ENCODE results near the gene STK39. TPM values are rescaled to one million over a fixed set of nuclear protein-coding genes. Genes with fewer than 3 reads are reported as not detected.
A peak's percentile ranks its signal among the peaks of the same experiment; 100 is the strongest.

The STK39 gene
- total RNA-seq, 1 experiment from 2014 or later: 15.9 TPM

GRCh38 chr2:168224346-168224745, 23.0 kb downstream of the STK39 start:
- intact Hi-C loops (cut with micrococcal nuclease; ENCODE audit: unreplicated experiment): no loop called here
- no peak for DNase-seq (ENCODE audit: low spot score)
- ChIA-PET CTCF (no interaction called here), POLR2A (ENCODE audit: low non-redundant PET) (no interaction called here)
- Histone ChIP-seq H3K4me3 (ENCODE audit: low read depth, low read length, poor library complexity, severe bottlenecking) (no peak overlapping the region), H3K27me3 (replicated peaks; ENCODE audit: insufficient read depth, low read depth, low read length, poor library complexity) (no peaks in the 10 kb centered on the region), H3K4me1 (ENCODE audit: insufficient read depth, low read length, poor library complexity, severe bottlenecking) (peaks cover 10% of the 10 kb centered on the region), H3K36me3 (ENCODE audit: insufficient read depth, low read length, poor library complexity, severe bottlenecking) (no peaks in the 10 kb centered on the region), H3K9me3 (ENCODE audit: low read depth, low read length, poor library complexity, severe bottlenecking) (no peaks in the 10 kb centered on the region), H3K27ac (ENCODE audit: low read depth, low read length, poor library complexity, severe bottlenecking) (no peak overlapping the region)
- no TSS peak for BruUV-seq (replicated peaks)
- TF ChIP-seq, protein P1, sequence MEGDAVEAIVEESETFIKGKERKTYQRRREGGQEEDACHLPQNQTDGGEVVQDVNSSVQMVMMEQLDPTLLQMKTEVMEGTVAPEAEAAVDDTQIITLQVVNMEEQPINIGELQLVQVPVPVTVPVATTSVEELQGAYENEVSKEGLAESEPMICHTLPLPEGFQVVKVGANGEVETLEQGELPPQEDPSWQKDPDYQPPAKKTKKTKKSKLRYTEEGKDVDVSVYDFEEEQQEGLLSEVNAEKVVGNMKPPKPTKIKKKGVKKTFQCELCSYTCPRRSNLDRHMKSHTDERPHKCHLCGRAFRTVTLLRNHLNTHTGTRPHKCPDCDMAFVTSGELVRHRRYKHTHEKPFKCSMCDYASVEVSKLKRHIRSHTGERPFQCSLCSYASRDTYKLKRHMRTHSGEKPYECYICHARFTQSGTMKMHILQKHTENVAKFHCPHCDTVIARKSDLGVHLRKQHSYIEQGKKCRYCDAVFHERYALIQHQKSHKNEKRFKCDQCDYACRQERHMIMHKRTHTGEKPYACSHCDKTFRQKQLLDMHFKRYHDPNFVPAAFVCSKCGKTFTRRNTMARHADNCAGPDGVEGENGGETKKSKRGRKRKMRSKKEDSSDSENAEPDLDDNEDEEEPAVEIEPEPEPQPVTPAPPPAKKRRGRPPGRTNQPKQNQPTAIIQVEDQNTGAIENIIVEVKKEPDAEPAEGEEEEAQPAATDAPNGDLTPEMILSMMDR (conservative IDR thresholded peaks at IDR 0.05; ENCODE audit: low read depth, low read length): no peak
- TF ChIP-seq EZH2 (IDR thresholded peaks at IDR 0.05; ENCODE audit: borderline replicate concordance, low read depth, low read length, poor library complexity, severe bottlenecking): no peak

DNA sequence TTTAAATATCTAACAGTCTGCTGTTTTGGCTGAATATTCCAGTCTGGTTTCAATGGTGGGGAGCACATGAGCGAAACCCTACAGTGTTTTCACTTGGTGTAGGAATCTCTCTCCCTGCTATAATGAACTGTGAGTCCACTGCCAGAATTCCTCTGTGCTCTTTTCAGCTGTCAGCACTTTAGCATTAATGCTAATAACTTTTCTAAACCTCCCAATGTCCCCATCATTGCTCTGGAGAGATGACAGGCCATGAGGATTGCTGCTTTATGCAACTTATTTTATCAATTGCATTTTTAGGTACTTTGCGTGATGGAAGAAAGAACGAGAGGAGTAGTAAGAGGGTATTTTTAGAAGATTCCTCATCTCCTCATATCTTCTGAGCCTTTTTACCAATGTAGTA, 25.3 kb downstream of the STK39 start:
- TF ChIP-seq EZH2 (IDR thresholded peaks at IDR 0.05; ENCODE audit: borderline replicate concordance, low read depth, low read length, poor library complexity, severe bottlenecking): no peak
- TF ChIP-seq, protein P1 (conservative IDR thresholded peaks at IDR 0.05; ENCODE audit: low read depth, low read length): no peak
- H3K36me3 ChIP-seq (ENCODE audit: insufficient read depth, low read length, poor library complexity, severe bottlenecking): no peaks in the 10 kb centered on the region
- DNase-seq (ENCODE audit: low spot score): no peak
- CTCF ChIA-PET: no interaction called here
- H3K9me3 ChIP-seq (ENCODE audit: low read depth, low read length, poor library complexity, severe bottlenecking): no peaks in the 10 kb centered on the region
- POLR2A ChIA-PET (ENCODE audit: low non-redundant PET): no interaction called here
- no peak overlapping the region for H3K4me3 ChIP-seq (ENCODE audit: low read depth, low read length, poor library complexity, severe bottlenecking)
- H3K27me3 ChIP-seq (replicated peaks; ENCODE audit: insufficient read depth, low read depth, low read length, poor library complexity): no peaks in the 10 kb centered on the region
- no peak overlapping the region for H3K27ac ChIP-seq (ENCODE audit: low read depth, low read length, poor library complexity, severe bottlenecking)
- no TSS peak for BruUV-seq (replicated peaks)
- intact Hi-C loops (cut with micrococcal nuclease; ENCODE audit: unreplicated experiment): no loop called here
- H3K4me1 ChIP-seq (ENCODE audit: insufficient read depth, low read length, poor library complexity, severe bottlenecking): peaks cover 10% of the 10 kb centered on the region

DNA sequence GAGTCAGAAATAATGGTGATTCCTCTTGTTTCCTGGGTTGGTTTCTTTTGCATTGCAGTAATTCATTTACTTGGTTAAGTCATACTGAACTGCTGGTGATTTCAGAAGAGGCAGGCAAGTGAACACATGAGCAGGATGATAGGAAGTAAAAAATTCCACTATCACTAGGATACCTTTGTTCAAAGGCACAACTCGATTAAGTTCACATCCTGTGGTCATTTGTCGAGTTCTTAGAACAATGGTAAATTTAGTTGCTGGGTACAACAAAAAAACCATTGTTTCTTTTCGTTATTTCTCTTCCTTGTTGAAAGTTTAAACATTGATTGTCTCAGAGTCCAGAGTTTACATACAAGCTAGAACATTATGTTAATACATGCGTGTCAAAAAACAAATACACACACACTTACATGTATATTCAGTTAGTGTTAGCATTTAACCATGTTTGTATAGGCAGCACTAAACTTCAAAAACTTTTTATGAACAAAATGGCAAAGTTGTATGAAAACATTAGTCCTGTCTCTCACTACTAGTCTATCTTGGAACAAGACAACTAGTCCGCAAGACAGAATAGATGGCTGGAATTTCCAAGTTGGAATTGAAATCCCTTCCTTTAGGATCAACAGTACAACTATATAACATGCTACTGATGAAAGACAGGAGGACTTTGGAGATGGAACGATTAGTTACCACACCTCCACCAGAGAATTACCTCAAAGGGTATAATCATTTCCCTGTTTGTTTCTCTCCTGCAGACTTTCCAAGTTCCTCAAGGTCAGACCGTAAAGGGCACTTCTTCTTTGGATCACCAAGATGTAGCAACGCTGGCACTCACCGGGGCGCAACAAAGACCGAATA, 26.2 kb downstream of the STK39 start:
- no peak overlapping the region for H3K27ac ChIP-seq (ENCODE audit: low read depth, low read length, poor library complexity, severe bottlenecking)
- H3K4me1 ChIP-seq (ENCODE audit: insufficient read depth, low read length, poor library complexity, severe bottlenecking): peaks cover 10% of the 10 kb centered on the region
- TF ChIP-seq, protein P1 (conservative IDR thresholded peaks at IDR 0.05; ENCODE audit: low read depth, low read length): no peak
- TF ChIP-seq EZH2 (IDR thresholded peaks at IDR 0.05; ENCODE audit: borderline replicate concordance, low read depth, low read length, poor library complexity, severe bottlenecking): no peak
- DNase-seq (ENCODE audit: low spot score): peak; percentile 45
- no TSS peak for BruUV-seq (replicated peaks)
- POLR2A ChIA-PET (ENCODE audit: low non-redundant PET): no interaction called here
- H3K9me3 ChIP-seq (ENCODE audit: low read depth, low read length, poor library complexity, severe bottlenecking): no peaks in the 10 kb centered on the region
- H3K4me3 ChIP-seq (ENCODE audit: low read depth, low read length, poor library complexity, severe bottlenecking): no peak overlapping the region
- intact Hi-C loops (cut with micrococcal nuclease; ENCODE audit: unreplicated experiment): no loop called here
- H3K27me3 ChIP-seq (replicated peaks; ENCODE audit: insufficient read depth, low read depth, low read length, poor library complexity): no peaks in the 10 kb centered on the region
- H3K36me3 ChIP-seq (ENCODE audit: insufficient read depth, low read length, poor library complexity, severe bottlenecking): no peaks in the 10 kb centered on the region
- CTCF ChIA-PET: no interaction called here

All from A673 (cell line).